Lower leg skin (tissue), 4 donors: ENCODE data around the gene TPM2. TPM values are rescaled to one million over a fixed set of nuclear protein-coding genes. Genes with fewer than 3 reads are reported as not detected.

Experiments used
- DNase-seq, 2 donors: peaks; one replicate each; pipeline ENCODE4 v3.0.0-alpha.2; 2019; ENCODE audit warnings: low spot score in 2 of 2
- H3K4me3 ChIP-seq: fragments of 200-600 bp; sonication (generic); 2 replicates; pipeline ENCODE4 v1.5.1; 2017; ENCODE audit warnings: mild to moderate bottlenecking, low read depth; ENCODE audit not compliant: poor library complexity, severe bottlenecking
- POLR2A ChIP-seq, 2 donors: fragments of 450-650 bp; IDR thresholded peaks; one replicate each; pipeline ENCODE4 v1.6.1; 2016 to 2017; ENCODE audit warnings: antibody characterized with exemption in 2 of 2, mild to moderate bottlenecking in 1 of 2, moderate library complexity in 1 of 2
- WGBS, 2 donors: methylation state at CpG; one replicate each; pipeline ENCODE4 v1.1.5; 2018; 5-methylcytosine and 5-hydroxymethylcytosine counted together
- intact Hi-C: fragments of 100-400 bp; cut with DNase I; formaldehyde crosslinking; loops from one replicate; pipeline ENCODE4 v1.15.0; 2023; ENCODE audit warnings: low total_unique reads
- total RNA-seq, 4 donors: library from RNA; depleted of rRNA; stranded (reverse); fragments of >200 nt; gene quantifications; one replicate each; pipeline ENCODE4 v1.1.0, GENCODE V29; 2016
- TF ChIP-seq, protein P1 (sequence below), 3 donors: fragments of 450-650 bp; IDR thresholded peaks; one replicate each; pipeline ENCODE4 v1.5.1; 2016; ENCODE audit warnings: antibody characterized with exemption in 3 of 3, mild to moderate bottlenecking in 3 of 3, moderate library complexity in 2 of 3

Gene TPM2
- total RNA-seq, 4 donors from 2014 or later: 36.3 to 190 (median 68.6) TPM

DNA sequence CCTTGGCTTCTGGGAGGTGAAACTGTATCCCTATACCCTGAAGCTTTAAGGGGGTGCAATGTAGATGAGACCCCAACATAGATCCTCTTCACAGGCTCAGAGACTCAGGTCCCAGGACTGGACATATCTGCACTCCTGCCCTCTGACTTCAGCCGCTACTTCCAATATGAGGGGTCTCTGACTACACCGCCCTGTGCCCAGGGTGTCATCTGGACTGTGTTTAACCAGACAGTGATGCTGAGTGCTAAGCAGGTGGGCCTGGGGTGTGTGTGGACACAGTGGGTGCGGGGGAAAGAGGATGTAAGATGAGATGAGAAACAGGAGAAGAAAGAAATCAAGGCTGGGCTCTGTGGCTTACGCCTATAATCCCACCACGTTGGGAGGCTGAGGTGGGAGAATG is 10.6 kb downstream of the TPM2 start:
- TF ChIP-seq, protein P1, sequence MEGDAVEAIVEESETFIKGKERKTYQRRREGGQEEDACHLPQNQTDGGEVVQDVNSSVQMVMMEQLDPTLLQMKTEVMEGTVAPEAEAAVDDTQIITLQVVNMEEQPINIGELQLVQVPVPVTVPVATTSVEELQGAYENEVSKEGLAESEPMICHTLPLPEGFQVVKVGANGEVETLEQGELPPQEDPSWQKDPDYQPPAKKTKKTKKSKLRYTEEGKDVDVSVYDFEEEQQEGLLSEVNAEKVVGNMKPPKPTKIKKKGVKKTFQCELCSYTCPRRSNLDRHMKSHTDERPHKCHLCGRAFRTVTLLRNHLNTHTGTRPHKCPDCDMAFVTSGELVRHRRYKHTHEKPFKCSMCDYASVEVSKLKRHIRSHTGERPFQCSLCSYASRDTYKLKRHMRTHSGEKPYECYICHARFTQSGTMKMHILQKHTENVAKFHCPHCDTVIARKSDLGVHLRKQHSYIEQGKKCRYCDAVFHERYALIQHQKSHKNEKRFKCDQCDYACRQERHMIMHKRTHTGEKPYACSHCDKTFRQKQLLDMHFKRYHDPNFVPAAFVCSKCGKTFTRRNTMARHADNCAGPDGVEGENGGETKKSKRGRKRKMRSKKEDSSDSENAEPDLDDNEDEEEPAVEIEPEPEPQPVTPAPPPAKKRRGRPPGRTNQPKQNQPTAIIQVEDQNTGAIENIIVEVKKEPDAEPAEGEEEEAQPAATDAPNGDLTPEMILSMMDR (IDR thresholded peaks at IDR 0.05): no peak
- no peak for TF ChIP-seq POLR2A (IDR thresholded peaks at IDR 0.05)
- intact Hi-C loops: loop anchor here (10.0 kb wide), 1 partner anchor 46 kb away; no protein-coding TSS in a partner anchor
- H3K4me3 ChIP-seq: no peak overlapping the region
- DNase-seq: no peak
- 84 to 91% methylated on average over 5 of the region's 5 CpGs for WGBS, 2 donors

- DNase-seq: no peak
- intact Hi-C loops: loop anchor here (10.0 kb wide), 1 partner anchor 49 kb away; no protein-coding TSS in a partner anchor
- no peak for TF ChIP-seq POLR2A (IDR thresholded peaks at IDR 0.05)
- TF ChIP-seq, protein P1 (IDR thresholded peaks at IDR 0.05): no peak
- H3K4me3 ChIP-seq: peak overlapping the region; percentile 1
- 18 to 21% methylated on average over 34 to 50 of the region's 51 CpGs for WGBS, 2 donors
These were observed 13.9 kb downstream of the TPM2 start for GRCh38 chr9:35675732-35676392.

DNA sequence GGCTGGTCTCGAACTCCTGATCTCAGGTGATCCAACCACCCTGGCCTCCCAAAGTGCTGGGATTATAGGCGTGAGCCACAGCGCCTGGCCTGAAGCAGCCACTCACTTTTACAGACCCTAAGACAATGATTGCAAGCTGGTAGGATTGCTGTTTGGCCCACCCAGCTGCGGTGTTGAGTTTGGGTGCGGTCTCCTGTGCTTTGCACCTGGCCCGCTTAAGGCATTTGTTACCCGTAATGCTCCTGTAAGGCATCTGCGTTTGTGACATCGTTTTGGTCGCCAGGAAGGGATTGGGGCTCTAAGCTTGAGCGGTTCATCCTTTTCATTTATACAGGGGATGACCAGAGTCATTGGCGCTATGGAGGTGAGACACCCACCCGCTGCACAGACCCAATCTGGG is 14.5 kb downstream of the TPM2 start:
- H3K4me3 ChIP-seq: no peak overlapping the region
- WGBS, 2 donors: 25 to 45% methylated on average over 5 to 13 of the region's 13 CpGs
- intact Hi-C loops: loop anchor here (10.0 kb wide), 1 partner anchor 50 kb away; no protein-coding TSS in a partner anchor
- DNase-seq: no peak
- no peak for TF ChIP-seq POLR2A (IDR thresholded peaks at IDR 0.05)
- TF ChIP-seq, protein P1 (IDR thresholded peaks at IDR 0.05): no peak

- TF ChIP-seq, protein P1 (IDR thresholded peaks at IDR 0.05): no peak
- no peak for TF ChIP-seq POLR2A (IDR thresholded peaks at IDR 0.05)
- intact Hi-C loops: loop anchor here (10.0 kb wide), 1 partner anchor 51 kb away; no protein-coding TSS in a partner anchor
- no peak for DNase-seq
- H3K4me3 ChIP-seq: no peak overlapping the region
- WGBS, 2 donors: 36 to 50% methylated on average over 3 of the region's 3 CpGs
These were observed 15.7 kb downstream of the TPM2 start for GRCh38 chr9:35674025-35674361.

- H3K4me3 ChIP-seq: no peak within 1 kb of the TSS
- 49 to 50% methylated on average over 10 of the region's 10 CpGs for WGBS, 2 donors
- TF ChIP-seq, protein P1 (IDR thresholded peaks at IDR 0.05): no peak
- TF ChIP-seq POLR2A (IDR thresholded peaks at IDR 0.05): no peak
- DNase-seq: no peak
- intact Hi-C loops: loop anchor here (10.0 kb wide), 1 partner anchor 51 kb away; no protein-coding TSS in a partner anchor
These were observed 16.3 kb downstream of the TPM2 start, which contains the start of gene CA9 for GRCh38 chr9:35673132-35674024. CA9 (plus strand) TSS chr9:35673928; CDS start chr9:35673960, 32 bp downstream.
